ENCODE results near the gene DCAF4L1. TPM values are rescaled to one million over a fixed set of nuclear protein-coding genes. Genes with fewer than 3 reads are reported as not detected.

The DCAF4L1 gene
- total and polyA plus RNA-seq, 5 donors from 2014 or later: 0.07 to 0.44 TPM; not detected in 3

DNA sequence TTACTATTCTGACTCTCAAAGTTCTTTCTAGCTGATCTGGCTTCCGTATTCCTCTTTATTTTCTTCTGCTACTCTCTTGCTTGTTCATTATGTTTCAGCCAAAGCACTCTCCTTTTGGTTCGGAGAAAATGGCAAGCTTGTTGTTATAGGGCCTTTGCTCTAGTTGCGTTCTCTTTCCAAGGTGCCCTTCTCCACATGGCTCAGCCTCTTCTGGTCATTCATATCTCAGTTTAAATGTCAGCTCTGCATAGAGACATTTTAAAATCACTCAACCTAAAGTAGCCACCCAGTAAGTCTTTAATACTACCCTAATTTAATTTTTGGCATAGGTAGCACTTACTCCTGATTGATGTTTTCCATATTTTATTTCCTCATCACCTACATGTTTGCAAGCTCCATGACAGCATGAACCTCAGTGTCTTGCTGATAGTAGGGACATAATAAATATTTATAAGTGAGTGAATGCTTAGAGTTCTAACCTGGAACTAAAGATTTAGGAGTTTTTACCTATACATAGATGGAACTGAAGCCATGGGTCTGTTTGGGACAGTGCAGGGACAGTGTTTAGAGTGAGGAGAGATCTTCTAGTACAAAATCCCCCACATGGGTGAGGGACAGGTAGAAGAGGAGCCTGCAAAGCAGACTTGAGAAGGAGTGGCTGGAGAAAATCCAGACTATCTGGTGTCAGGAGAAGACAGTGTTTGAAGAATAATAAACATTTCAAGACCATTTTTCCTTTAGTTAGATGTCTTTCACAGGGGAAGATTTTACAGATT lies 26.6 kb downstream of the DCAF4L1 start:
- ATAC-seq (ENCODE audit: low read depth in 2 of 2): no peak
- Mint-ChIP-seq H3K27me3 (no peaks in the 10 kb centered on the region), H3K4me1 (peaks cover 29 to 50% (median 45%) of the 10 kb centered on the region in 4 donors), H3K4me3 (no peak overlapping the region), H3K27ac (no peak overlapping the region), H3K9me3 (peaks cover 0 to 1% (median 0%) of the 10 kb centered on the region in 7 donors), H3K36me3 (peaks cover 60% of the 10 kb centered on the region)
- no peaks in the 10 kb centered on the region for H3K9me3 ChIP-seq (ENCODE audit: control insufficient read depth in 2 of 2, low read length in 2 of 2)
- H3K4me1 ChIP-seq (ENCODE audit: control insufficient read depth, insufficient read depth, low read length, poor library complexity, severe bottlenecking): no peaks in the 10 kb centered on the region
- H3K27me3 ChIP-seq (ENCODE audit: control insufficient read depth, insufficient read depth, low read length): no peaks in the 10 kb centered on the region
- no peak overlapping the region for H3K4me3 ChIP-seq (ENCODE audit: low read depth, low read length)
- H3K27ac ChIP-seq (ENCODE audit: insufficient read depth, low read length, poor library complexity, severe bottlenecking): no peak overlapping the region
- DNase-seq: no peak
- peaks cover 36% of the 10 kb centered on the region for H3K36me3 ChIP-seq (ENCODE audit: control insufficient read depth, insufficient read depth, low read length)

DNA sequence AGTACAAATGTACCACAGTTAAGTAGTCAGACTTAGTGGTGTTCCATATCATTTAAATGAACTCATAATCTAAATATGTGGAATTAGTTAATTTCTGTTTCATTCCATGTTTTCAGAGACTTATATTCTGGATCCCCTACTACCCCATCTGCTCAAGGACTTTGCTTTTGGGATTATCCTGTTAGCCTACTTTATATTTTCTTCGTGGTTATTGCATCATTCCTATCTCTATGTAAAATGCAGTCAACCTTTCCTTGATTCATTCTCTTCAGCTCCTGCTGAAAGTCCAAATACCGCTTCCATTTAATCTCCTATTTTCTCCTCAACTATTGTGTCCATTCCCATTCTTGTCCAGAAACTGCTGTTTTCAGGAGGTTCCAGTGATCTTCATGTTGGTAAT lies 33.9 kb downstream of the DCAF4L1 start:
- Histone ChIP-seq H3K9me3 (ENCODE audit: control insufficient read depth in 2 of 2, low read length in 2 of 2) (no peaks in the 10 kb centered on the region), H3K4me3 (ENCODE audit: low read depth, low read length) (no peak overlapping the region), H3K27me3 (ENCODE audit: control insufficient read depth, insufficient read depth, low read length) (no peaks in the 10 kb centered on the region), H3K4me1 (ENCODE audit: control insufficient read depth, insufficient read depth, low read length, poor library complexity, severe bottlenecking) (no peaks in the 10 kb centered on the region), H3K27ac (ENCODE audit: insufficient read depth, low read length, poor library complexity, severe bottlenecking) (no peak overlapping the region), H3K36me3 (ENCODE audit: control insufficient read depth, insufficient read depth, low read length) (peaks cover 17% of the 10 kb centered on the region)
- Mint-ChIP-seq H3K27me3 (no peaks in the 10 kb centered on the region), H3K36me3 (peaks cover 32% of the 10 kb centered on the region), H3K4me3 (peak overlapping the region in 1 of 4 donors; percentile 18), H3K27ac (no peak overlapping the region), H3K9me3 (peaks cover 0 to 2% (median 0%) of the 10 kb centered on the region in 7 donors), H3K4me1 (peaks cover 27 to 45% (median 43%) of the 10 kb centered on the region in 4 donors)
- ATAC-seq (ENCODE audit: low read depth in 2 of 2) (no peak), DNase-seq (no peak)

DNA sequence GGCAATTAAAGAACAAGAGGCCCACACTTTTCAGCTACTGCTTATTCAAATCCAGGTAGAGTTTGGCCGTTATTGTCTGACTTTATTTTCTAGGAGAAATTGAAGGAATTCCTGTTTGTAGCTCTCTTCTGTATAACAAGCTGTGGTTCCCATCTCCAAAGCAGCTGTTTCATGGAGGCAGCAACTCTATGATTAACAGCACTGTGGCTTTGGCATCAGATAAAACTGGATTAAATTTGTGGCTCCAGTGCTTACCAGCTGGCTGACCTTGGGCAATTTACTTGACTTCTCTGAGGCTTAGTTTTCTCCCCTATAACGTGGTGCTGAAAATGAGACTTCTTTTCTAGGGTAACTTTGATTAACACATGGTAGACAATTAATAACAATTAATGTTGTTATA lies 36.9 kb downstream of the DCAF4L1 start:
- H3K36me3 Mint-ChIP-seq: peaks cover 35% of the 10 kb centered on the region
- H3K4me3 Mint-ChIP-seq: no peak overlapping the region
- peaks cover 0 to 2% (median 0%) of the 10 kb centered on the region in 7 donors for H3K9me3 Mint-ChIP-seq

More for the DNA sequence above, 36.9 kb downstream of the DCAF4L1 start:
- Histone ChIP-seq H3K4me3 (ENCODE audit: low read depth, low read length) (no peak overlapping the region), H3K27ac (ENCODE audit: insufficient read depth, low read length, poor library complexity, severe bottlenecking) (no peak overlapping the region), H3K9me3 (ENCODE audit: control insufficient read depth in 2 of 2, low read length in 2 of 2) (no peaks in the 10 kb centered on the region), H3K4me1 (ENCODE audit: control insufficient read depth, insufficient read depth, low read length, poor library complexity, severe bottlenecking) (no peaks in the 10 kb centered on the region), H3K27me3 (ENCODE audit: control insufficient read depth, insufficient read depth, low read length) (no peaks in the 10 kb centered on the region), H3K36me3 (ENCODE audit: control insufficient read depth, insufficient read depth, low read length) (peaks cover 30% of the 10 kb centered on the region)
- peaks cover 26 to 38% (median 30%) of the 10 kb centered on the region in 4 donors for H3K4me1 Mint-ChIP-seq
- H3K27me3 Mint-ChIP-seq: no peaks in the 10 kb centered on the region
- no peak overlapping the region for H3K27ac Mint-ChIP-seq
- ATAC-seq (ENCODE audit: low read depth in 2 of 2) (no peak), DNase-seq (no peak)

Other genes starting within 250 kb of the DCAF4L1 start
- not detected for gene PHOX2B, start 233.0 kb upstream of the DCAF4L1 start, total RNA-seq
- gene PHOX2B, start 233.0 kb upstream of the DCAF4L1 start, polyA plus RNA-seq: not detected
- 30.1 TPM for gene TMEM33, start 46.3 kb upstream of the DCAF4L1 start, total RNA-seq
- 10 to 100 TPM; 20.7 to 37.7 (median 27.6) TPM for gene TMEM33, start 46.3 kb upstream of the DCAF4L1 start, polyA plus RNA-seq
- gene SLC30A9, start 8.8 kb downstream of the DCAF4L1 start, total RNA-seq: 24.5 TPM
- gene SLC30A9, start 8.8 kb downstream of the DCAF4L1 start, polyA plus RNA-seq: 10 to 100 TPM; 39.0 to 58.5 (median 44.9) TPM
- gene BEND4, start 170.9 kb downstream of the DCAF4L1 start, total RNA-seq: 0.30 TPM
- gene BEND4, start 170.9 kb downstream of the DCAF4L1 start, polyA plus RNA-seq: under 1 TPM in 2 of 4 donors, not detected in 2; 0.11 to 0.56 TPM